Activated CD4-positive, alpha-beta T cell treated with anti-CD3 and anti-CD28 coated beads for 36 hours (primary cell): ENCODE data around the gene SLC28A1. TPM values are rescaled to one million over a fixed set of nuclear protein-coding genes. Genes with fewer than 3 reads are reported as not detected.
"Not testable (repeated sequence)": the region's sequence is repeated elsewhere in the genome, so short reads cannot be mapped to it uniquely, and the experiment has no call there.

Experiments used
- ATAC-seq: fragments of 200-7000 bp; cut with Tn5 transposase; one replicate; pipeline ENCODE4 v1.10.0; 2021; ENCODE audit warnings: mild to moderate bottlenecking, moderate library complexity
- CTCF ChIA-PET: fragments of 350-600 bp; sonication (Branson Sonifier 250); formaldehyde crosslinking; loops from one replicate; lab custom pipeline; 2021; ENCODE audit warnings: antibody characterized with exemption; lab: Charles Lee
- POLR2A ChIA-PET: fragments of 350-600 bp; sonication (Branson Sonifier 250); formaldehyde crosslinking; loops from one replicate; lab custom pipeline; 2021; ENCODE audit warnings: antibody characterized with exemption, inconsistent platforms; lab: Charles Lee
- DNase-seq: peaks from one replicate; pipeline ENCODE4 v3.0.0-alpha.2; 2020
- H3K27ac Mint-ChIP-seq: one replicate; pipeline ENCODE4 v1.8.0; 2021; ENCODE audit warnings: mixed read lengths
- H3K27me3 Mint-ChIP-seq: one replicate; pipeline ENCODE4 v1.8.0; 2021; ENCODE audit warnings: mixed read lengths
- H3K36me3 Mint-ChIP-seq: one replicate; pipeline ENCODE4 v1.8.0; 2021; ENCODE audit warnings: low read depth, mixed read lengths
- H3K4me1 Mint-ChIP-seq: one replicate; pipeline ENCODE4 v1.8.0; 2021; ENCODE audit warnings: mixed read lengths
- H3K4me3 Mint-ChIP-seq: one replicate; pipeline ENCODE4 v1.8.0; 2021; ENCODE audit warnings: mild to moderate bottlenecking, moderate library complexity, mixed read lengths
- H3K9me3 Mint-ChIP-seq: one replicate; pipeline ENCODE4 v1.8.0; 2021; ENCODE audit warnings: low read depth, mixed read lengths
- intact Hi-C, 2 experiments: fragments of 100-400 bp; cut with DNase I in 1 of 2; cut with micrococcal nuclease in 1 of 2; formaldehyde crosslinking; loops; one replicate each; pipeline versions ENCODE4 v1.14.2 to v1.15.1; 2022 to 2024; cut with DNase I, micrococcal nuclease
- total RNA-seq, 2 experiments: library from RNA; stranded (reverse); gene quantifications; one replicate each; pipeline ENCODE4 v1.2.3, GENCODE V29; 2021

Gene SLC28A1
- total RNA-seq = not detected

GRCh38 chr15:84883916-84884781 lies at the start of gene SLC28A1:
Gene SLC28A1, plus strand, starts transcription at chr15:84884662. Its CDS starts 3,099 bp downstream, at chr15:84887761.
- Mint-ChIP-seq H3K36me3 (no peaks in the 10 kb centered on the region), H3K4me3 (no peak within 1 kb of the TSS), H3K27ac (no peak within 1 kb of the TSS), H3K27me3 (no peaks in the 10 kb centered on the region), H3K9me3 (no peaks in the 10 kb centered on the region), H3K4me1 (no peaks in the 10 kb centered on the region)
- ChIA-PET POLR2A (no interaction called here), CTCF (no interaction called here)
- intact Hi-C loops = no loop called here
- DNase-seq (no peak), ATAC-seq (no peak)

DNA sequence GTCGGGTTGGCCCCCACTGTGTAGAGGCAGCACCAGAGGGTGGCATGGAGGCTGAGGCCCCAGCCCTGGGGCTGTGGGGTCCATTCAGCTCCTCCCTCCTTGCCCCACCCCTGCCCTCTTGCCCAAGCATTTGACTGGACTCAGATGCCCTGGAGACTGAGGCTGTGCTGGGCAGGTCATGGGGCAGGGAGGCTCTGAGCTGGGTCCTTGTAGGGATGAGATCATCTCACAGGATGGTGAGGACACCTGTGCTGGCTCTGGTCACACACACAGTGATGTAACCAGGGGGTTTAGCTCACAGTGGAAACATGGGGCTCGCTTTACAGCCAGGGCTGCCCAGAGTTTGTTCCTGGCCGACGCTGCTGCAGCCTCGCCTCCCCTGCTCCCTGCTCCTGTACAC lies 49.5 kb upstream of the SLC28A1 start:
- no peaks in the 10 kb centered on the region for H3K4me1 Mint-ChIP-seq
- CTCF ChIA-PET = interaction anchor here (0.8 to 1.2 kb wide), 2 partner anchors 11 to 93 kb away, joined by 4 to 6 read pairs; no protein-coding TSS in a partner anchor
- POLR2A ChIA-PET = no interaction called here
- no peak for ATAC-seq
- H3K27me3 Mint-ChIP-seq = no peaks in the 10 kb centered on the region
- DNase-seq = no peak
- H3K4me3 Mint-ChIP-seq = no peak overlapping the region
- H3K27ac Mint-ChIP-seq = no peak overlapping the region
- H3K9me3 Mint-ChIP-seq = no peaks in the 10 kb centered on the region
- H3K36me3 Mint-ChIP-seq = no peaks in the 10 kb centered on the region
- intact Hi-C loops = loop anchor here in 1 of 2 experiments (5.0 kb wide), 1 partner anchor 238 kb away; no protein-coding TSS in a partner anchor

DNA sequence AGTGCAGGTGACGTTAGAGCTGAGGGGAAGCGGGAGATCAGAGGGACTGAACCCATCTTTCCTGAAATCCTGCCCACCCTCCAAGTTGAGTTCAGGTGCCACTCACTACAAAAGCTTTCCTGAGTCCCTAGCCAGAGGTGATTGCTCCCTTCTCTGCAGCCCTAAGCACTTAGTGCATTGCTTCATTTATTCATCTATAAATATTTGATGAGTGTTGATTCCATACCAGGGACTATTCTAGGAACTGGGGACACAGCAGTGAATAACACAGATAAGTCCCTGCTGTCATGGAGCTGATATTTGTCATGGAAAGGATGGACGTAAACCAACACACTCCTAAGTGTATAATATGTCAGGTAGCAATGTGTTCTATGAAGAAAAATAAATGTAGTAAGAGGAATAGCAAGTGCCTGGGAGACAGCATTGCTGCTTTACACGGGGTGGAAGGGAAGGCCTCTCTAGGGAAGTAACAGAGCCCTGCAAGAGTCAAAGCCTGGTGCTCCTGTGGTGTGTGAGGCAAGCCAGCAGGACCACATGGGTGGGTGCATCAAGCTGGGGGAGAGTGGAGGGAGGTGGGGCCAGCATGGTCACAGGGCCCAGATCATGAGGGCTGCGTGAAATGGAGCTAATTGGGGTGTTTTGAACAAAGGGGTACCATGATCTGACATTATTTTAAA lies 48.7 kb upstream of the SLC28A1 start:
- no peak overlapping the region for H3K27ac Mint-ChIP-seq
- POLR2A ChIA-PET = no interaction called here
- H3K27me3 Mint-ChIP-seq = no peaks in the 10 kb centered on the region
- H3K9me3 Mint-ChIP-seq = no peaks in the 10 kb centered on the region
- intact Hi-C loops = no loop called here
- H3K4me1 Mint-ChIP-seq = no peaks in the 10 kb centered on the region
- ATAC-seq (no peak), DNase-seq (no peak)
- H3K4me3 Mint-ChIP-seq = no peak overlapping the region
- CTCF ChIA-PET = interaction anchor here (0.8 to 1.0 kb wide), 2 partner anchors 42 to 92 kb away, joined by 3 to 5 read pairs; no protein-coding TSS in a partner anchor
- no peaks in the 10 kb centered on the region for H3K36me3 Mint-ChIP-seq

DNA sequence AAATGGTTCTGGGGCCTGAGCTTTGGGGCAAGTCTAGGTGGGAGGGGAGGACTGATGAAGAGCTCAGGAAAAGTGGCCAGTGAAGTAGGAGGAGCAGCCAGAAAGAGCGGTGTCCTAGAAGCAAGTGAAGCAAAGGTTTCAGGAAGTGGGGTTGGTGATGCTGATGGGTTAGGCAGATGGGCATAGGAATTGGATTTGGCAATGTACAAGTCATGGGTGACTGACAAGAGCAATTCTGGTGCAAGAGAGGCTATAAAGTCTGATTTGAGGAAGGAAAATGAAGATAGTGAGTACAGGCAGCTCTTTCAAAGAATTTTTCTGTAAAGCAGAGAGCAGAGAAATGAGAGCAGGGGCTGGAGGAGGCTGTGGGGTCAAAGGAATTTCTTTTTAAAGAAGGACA lies 47.6 kb upstream of the SLC28A1 start:
- ATAC-seq (no peak), DNase-seq (no peak)
- H3K36me3 Mint-ChIP-seq = no peaks in the 10 kb centered on the region
- H3K4me3 Mint-ChIP-seq = no peak overlapping the region
- H3K4me1 Mint-ChIP-seq = no peaks in the 10 kb centered on the region
- intact Hi-C loops = no loop called here
- no peaks in the 10 kb centered on the region for H3K27me3 Mint-ChIP-seq
- H3K27ac Mint-ChIP-seq = no peak overlapping the region
- no peaks in the 10 kb centered on the region for H3K9me3 Mint-ChIP-seq
- CTCF ChIA-PET = interaction anchor here (0.5 to 1.0 kb wide), 4 partner anchors 8 to 116 kb away, joined by 3 to 5 read pairs (median 3); no protein-coding TSS in a partner anchor
- POLR2A ChIA-PET = no interaction called here

DNA sequence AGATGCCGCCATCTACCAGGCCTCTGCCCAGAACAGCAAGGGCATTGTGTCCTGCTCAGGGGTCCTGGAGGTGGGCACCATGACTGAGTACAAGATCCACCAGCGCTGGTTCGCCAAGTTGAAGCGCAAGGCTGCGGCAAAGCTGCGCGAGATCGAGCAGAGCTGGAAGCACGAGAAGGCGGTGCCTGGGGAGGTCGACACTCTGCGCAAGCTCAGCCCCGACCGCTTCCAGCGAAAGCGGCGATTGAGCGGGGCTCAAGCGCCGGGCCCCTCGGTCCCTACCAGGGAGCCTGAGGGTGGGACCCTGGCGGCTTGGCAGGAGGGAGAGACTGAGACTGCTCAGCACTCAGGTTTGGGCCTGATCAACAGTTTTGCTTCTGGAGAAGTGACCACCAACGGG lies 44.7 kb upstream of the SLC28A1 start:
- Mint-ChIP-seq H3K9me3 (no peaks in the 10 kb centered on the region), H3K4me3 (no peak overlapping the region), H3K27ac (no peak overlapping the region), H3K27me3 (no peaks in the 10 kb centered on the region), H3K36me3 (no peaks in the 10 kb centered on the region), H3K4me1 (no peaks in the 10 kb centered on the region)
- ATAC-seq = no peak
- DNase-seq = no peak
- intact Hi-C loops = no loop called here
- CTCF ChIA-PET = interaction anchor here (0.7 kb wide), 1 partner anchor 617 kb away, joined by 4 read pairs; no protein-coding TSS in a partner anchor
- POLR2A ChIA-PET = no interaction called here

DNA sequence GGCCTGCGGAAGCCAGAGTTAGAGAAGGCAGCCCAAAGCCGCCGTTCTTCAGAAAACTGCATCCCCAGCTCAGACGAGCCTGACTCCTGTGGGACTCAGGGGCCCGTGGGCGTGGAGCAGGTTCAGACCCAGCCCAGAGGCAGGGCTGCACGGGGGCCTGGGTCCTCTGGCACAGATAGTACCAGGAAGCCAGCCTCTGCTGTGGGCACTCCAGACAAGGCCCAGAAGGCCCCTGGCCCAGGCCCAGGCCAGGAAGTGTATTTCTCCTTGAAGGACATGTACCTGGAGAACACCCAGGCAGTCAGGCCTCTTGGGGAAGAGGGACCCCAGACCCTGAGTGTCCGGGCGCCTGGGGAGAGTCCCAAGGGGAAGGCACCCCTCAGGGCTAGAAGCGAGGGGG lies 44.2 kb upstream of the SLC28A1 start:
- Mint-ChIP-seq H3K27ac (no peak overlapping the region), H3K4me1 (no peaks in the 10 kb centered on the region), H3K36me3 (no peaks in the 10 kb centered on the region), H3K4me3 (no peak overlapping the region), H3K27me3 (no peaks in the 10 kb centered on the region), H3K9me3 (no peaks in the 10 kb centered on the region)
- DNase-seq (no peak), ATAC-seq (no peak)
- ChIA-PET CTCF (interaction anchor here (0.7 kb wide), 1 partner anchor 617 kb away, joined by 4 read pairs; no protein-coding TSS in a partner anchor), POLR2A (no interaction called here)
- intact Hi-C loops = no loop called here

- ChIA-PET CTCF (no interaction called here), POLR2A (no interaction called here)
- intact Hi-C loops = no loop called here
- Mint-ChIP-seq H3K4me1 (no peaks in the 10 kb centered on the region), H3K27ac (no peak overlapping the region), H3K4me3 (no peak overlapping the region), H3K36me3 (no peaks in the 10 kb centered on the region), H3K27me3 (no peaks in the 10 kb centered on the region), H3K9me3 (no peaks in the 10 kb centered on the region)
- ATAC-seq = no peak
- DNase-seq = no peak
These were observed 43.6 kb upstream of the SLC28A1 start for GRCh38 chr15:84840741-84841429.

DNA sequence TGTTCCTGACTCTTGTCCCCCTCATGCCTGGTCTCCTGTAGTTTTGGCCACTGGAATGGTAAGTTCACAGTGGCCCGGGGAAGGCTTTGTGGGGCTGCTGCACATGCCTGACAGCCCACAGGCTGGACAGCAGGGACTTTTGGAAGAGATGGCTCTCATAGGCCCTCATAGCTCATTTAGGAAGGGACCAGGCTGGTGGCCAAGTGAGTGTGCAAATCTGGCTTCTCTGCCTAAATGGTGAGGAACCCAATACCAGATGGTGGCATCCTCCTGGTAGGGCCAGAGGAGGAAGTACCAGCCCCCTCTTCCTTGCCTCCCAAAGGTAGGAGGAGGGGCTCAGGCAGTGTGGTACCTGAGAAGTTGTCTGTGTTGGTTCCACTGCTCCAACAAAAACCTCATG lies 41.7 kb upstream of the SLC28A1 start:
- ATAC-seq = no peak
- no peak for DNase-seq
- CTCF ChIA-PET = no interaction called here
- POLR2A ChIA-PET = no interaction called here
- Mint-ChIP-seq H3K36me3 (peaks cover 3% of the 10 kb centered on the region), H3K4me3 (no peak overlapping the region), H3K9me3 (peaks cover 11% of the 10 kb centered on the region), H3K27ac (no peak overlapping the region), H3K27me3 (no peaks in the 10 kb centered on the region), H3K4me1 (no peaks in the 10 kb centered on the region)
- intact Hi-C loops = no loop called here

- Mint-ChIP-seq H3K36me3 (peaks cover 3% of the 10 kb centered on the region), H3K9me3 (peaks cover 13% of the 10 kb centered on the region), H3K27me3 (no peaks in the 10 kb centered on the region), H3K27ac (no peak overlapping the region), H3K4me1 (no peaks in the 10 kb centered on the region), H3K4me3 (no peak overlapping the region)
- no peak for DNase-seq
- CTCF ChIA-PET = interaction anchor here (0.6 to 1.6 kb wide), 19 partner anchors 10 to 267 kb away, joined by 3 to 9 read pairs (median 3); no protein-coding TSS in a partner anchor
- POLR2A ChIA-PET = no interaction called here
- intact Hi-C loops = loop anchor here (1.0 kb wide), 1 partner anchor 83 kb away; no protein-coding TSS in a partner anchor
- ATAC-seq = no peak
These were observed 39.5 kb upstream of the SLC28A1 start for GRCh38 chr15:84844964-84845363.

- POLR2A ChIA-PET, H3K27ac Mint-ChIP-seq, H3K27me3 Mint-ChIP-seq, H3K4me1 Mint-ChIP-seq, H3K4me3 Mint-ChIP-seq, ATAC-seq, H3K36me3 Mint-ChIP-seq: not testable (repeated sequence)
- intact Hi-C loops = loop anchor here (1.0 kb wide), 1 partner anchor 83 kb away; no protein-coding TSS in a partner anchor
- CTCF ChIA-PET = interaction anchor here (0.6 to 1.6 kb wide), 17 partner anchors 9 to 268 kb away, joined by 3 to 9 read pairs (median 3); no protein-coding TSS in a partner anchor
- H3K9me3 Mint-ChIP-seq = peaks cover 13% of the 10 kb centered on the region
- DNase-seq = peak; percentile 71
These were observed 38.8 kb upstream of the SLC28A1 start for GRCh38 chr15:84845631-84846030.

DNA sequence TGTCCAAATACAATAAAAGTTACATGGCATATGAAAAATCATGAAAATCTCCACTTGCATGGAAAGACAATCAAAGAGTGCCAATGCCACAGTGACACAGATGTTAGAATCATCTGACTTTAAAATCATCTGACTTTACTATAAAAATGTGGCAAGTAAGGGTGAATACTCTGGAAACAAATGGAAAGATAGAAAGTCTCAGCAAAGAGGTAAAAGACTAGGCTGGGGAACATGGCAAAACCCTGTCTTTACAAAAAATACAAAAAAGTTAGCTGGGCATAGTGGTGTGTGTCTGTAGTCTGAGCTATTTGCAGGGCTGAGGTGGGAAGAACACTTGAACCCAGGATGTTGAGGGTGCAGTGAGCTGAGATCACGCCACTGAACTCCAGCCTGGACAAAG lies 38.2 kb upstream of the SLC28A1 start:
- peaks cover 3% of the 10 kb centered on the region for H3K36me3 Mint-ChIP-seq
- H3K4me1 Mint-ChIP-seq = no peaks in the 10 kb centered on the region
- intact Hi-C loops = no loop called here
- ChIA-PET POLR2A (no interaction called here), CTCF (interaction anchor here (0.7 to 1.6 kb wide), 7 partner anchors 9 to 247 kb away, joined by 3 to 9 read pairs (median 4); no protein-coding TSS in a partner anchor)
- peaks cover 13% of the 10 kb centered on the region for H3K9me3 Mint-ChIP-seq
- DNase-seq (no peak), ATAC-seq (no peak)
- H3K4me3 Mint-ChIP-seq = no peak overlapping the region
- H3K27me3 Mint-ChIP-seq = no peaks in the 10 kb centered on the region
- no peak overlapping the region for H3K27ac Mint-ChIP-seq
